GM12874 (cell line): ENCODE results near the gene TBX10.
A peak's percentile ranks its signal among the peaks of the same experiment; 100 is the strongest.

Experiments
- CTCF ChIP-seq: IDR thresholded peaks from 2 replicates; pipeline ENCODE4 v1.5.1; 2011; ENCODE audit warnings: low read depth, mild to moderate bottlenecking, control low read depth, low read length, moderate library complexity; ENCODE audit not compliant: insufficient read depth

The TBX10 gene

DNA sequence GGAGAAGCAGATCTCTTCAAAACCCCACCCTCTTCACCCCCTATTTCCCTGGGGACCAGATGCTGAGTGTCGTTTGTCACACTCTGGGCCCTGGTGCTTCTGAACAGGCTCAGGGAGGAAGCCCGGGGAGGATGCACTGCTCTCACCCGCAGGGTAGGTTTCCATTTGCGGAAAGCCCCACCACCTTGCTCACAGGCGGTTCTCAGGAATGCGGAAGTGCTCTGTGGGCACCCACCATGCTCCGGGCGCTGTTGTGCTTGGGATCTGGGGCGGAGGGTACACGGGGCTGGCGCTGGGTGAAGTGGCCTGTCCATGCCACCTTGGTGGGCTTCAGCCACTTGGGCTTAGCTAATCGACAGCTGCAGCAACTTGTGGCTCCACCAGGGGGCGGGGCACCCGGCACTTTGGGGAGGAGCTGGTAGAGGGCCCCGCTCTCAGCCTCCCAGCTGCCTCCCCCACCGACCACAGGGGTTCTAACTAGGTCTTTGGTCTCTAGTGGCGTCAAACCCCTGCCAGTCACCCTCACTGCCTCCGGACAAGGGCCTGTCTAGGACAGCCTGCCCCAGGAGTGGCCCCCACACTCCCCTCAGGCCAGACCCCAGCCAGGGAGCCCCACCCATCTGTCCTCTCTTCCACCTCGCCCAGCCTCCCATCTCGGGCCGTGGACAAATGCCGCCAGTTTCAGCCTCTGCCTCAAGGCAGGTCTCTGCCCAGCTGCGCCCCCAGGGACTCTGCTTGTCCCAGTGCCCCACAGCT, 25.4 kb downstream of the TBX10 start:
- peak; percentile 64 for TF ChIP-seq CTCF

DNA sequence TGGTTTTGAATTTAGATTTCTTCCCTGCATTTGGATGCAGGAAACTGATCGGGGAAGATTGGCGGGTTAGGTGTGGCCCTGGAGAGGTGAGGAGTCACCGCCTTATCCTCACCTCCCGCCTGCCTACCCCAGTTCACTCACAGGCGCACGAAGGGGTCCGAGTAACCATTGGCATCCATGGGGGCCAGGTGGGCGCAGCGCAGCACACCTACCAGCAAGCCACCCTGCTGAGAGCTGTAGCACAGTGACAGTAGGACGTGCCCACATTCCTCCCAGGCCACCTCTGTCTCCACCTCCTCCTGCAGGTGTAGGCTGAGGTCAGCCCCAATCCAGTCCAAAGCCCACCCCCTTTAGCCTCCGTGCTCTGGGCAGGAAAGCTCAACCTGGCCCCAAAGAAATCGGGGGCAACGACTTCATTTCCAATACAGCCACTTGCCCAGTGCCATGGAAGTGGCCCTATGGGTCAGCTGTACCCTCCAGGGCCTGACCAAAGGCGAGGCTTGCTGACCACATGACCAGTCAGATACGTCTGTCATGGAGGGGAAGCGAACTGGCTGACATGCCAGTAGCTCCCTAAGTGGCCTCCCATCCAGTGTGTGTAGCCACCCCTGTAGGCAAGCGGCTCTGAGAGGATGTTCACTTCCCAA, 26.1 kb downstream of the TBX10 start:
- TF ChIP-seq CTCF = no peak

DNA sequence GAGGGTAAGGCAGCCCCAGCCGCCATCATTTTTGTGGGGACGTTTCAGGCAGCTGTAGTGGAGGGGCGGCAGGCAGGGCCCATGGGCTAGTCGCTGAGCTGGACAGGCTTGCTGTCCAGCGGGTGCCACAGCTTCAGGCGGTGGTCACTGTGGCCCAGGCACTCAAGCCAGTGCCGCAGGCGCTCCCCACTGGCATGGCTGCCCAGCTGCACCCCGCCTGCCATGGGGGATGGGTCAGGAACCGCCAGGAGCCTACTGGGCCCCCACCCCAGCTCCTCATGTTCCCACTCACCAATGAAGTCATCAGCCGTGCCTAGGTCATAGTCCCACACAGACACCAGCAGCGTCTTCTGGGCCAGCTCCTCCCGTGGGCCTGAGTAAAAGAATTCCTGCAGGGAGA, 26.8 kb downstream of the TBX10 start:
- TF ChIP-seq CTCF = no peak

- TF ChIP-seq CTCF = no peak
Measured at GRCh38 chr11:67611704-67612587, 27.6 kb downstream of the TBX10 start.

DNA sequence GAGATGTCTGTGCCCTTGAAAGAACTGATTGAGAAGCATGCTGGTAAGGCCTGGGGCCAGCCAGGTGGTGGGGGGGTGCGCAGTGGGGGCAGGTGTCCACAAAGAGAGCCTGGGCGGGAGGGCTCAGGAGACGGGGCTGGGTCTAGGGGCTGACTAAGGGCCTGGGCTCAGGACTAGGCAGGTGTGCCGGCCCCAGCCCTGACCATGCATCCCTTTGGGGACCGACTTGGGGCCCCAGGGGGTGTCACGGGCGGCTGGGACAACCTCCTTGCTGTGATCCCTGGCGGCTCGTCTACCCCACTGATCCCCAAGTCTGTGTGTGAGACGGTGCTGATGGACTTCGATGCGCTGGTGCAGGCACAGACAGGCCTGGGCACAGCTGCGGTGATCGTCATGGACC, 28.4 kb downstream of the TBX10 start:
- TF ChIP-seq CTCF = no peak

DNA sequence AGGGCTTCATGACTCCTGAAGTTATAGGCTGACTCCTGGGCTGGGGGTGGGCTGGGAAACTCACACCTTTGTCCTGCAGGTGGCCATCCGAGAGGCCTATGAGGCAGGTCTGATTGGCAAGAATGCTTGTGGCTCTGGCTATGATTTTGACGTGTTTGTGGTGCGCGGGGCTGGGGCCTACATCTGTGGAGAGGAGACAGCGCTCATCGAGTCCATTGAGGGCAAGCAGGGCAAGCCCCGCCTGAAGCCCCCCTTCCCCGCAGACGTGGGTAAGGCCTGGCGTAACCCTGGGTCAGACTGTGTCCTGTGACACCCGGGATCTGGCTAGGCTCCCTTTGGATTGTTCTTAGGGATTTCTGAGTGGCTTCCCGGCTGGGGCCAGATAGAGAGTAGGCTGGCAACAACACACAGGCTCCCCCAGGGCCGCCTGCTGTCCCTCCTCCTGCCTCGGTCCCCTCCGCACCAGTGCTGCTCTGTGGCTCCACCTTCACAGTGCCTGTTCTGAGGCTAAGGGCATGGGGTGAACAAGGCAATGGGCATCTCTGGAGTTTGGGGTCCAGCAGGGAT, 29.2 kb downstream of the TBX10 start:
- no peak for TF ChIP-seq CTCF

DNA sequence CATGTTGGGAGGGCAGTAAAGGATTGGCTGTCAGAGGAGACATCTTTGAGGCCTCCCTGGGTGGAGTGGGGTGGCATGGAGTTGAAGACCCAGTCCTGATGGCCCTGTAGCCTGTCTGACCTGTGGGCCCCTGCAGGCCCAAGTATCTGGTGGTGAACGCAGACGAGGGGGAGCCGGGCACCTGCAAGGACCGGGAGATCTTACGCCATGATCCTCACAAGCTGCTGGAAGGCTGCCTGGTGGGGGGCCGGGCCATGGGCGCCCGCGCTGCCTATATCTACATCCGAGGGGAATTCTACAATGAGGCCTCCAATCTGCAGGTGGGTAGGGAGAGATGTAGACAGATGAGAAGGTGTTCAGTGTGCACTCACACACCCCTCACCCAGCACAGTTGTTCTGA, 30.2 kb downstream of the TBX10 start:
- no peak for TF ChIP-seq CTCF
